SK-N-SH (cell line): ENCODE data around the gene GAS7. TPM values are rescaled to one million over a fixed set of nuclear protein-coding genes. Genes with fewer than 3 reads are reported as not detected.

Experiments used
- CTCF ChIA-PET: fragments of 300-600, 350-600 bp; formaldehyde crosslinking; extraction: SDS; loops from one replicate; lab custom pipeline; 2021; lab: Yijun Ruan, JAX
- POLR2A ChIA-PET: fragments of 350-600 bp; sonication (Branson Sonifier 250); formaldehyde crosslinking; extraction: SDS; loops from one replicate; lab custom pipeline; 2020; ENCODE audit warnings: antibody characterized with exemption, inconsistent platforms; lab: Yijun Ruan, JAX
- DNase-seq: peaks from one replicate; pipeline ENCODE4 v3.0.0; 2012
- H2AFZ ChIP-seq: fragments of 200-600 bp; sonication (generic); 2 replicates; pipeline ENCODE4 v1.8.1; 2016; ENCODE audit warnings: antibody characterized with exemption, mild to moderate bottlenecking, low read depth
- H3F3A ChIP-seq: fragments of 200-600 bp; sonication (generic); replicated peaks from 2 replicates; pipeline ENCODE3; 2016; ENCODE audit warnings: antibody characterized with exemption, mild to moderate bottlenecking; ENCODE audit not compliant: insufficient read depth
- H3K27ac ChIP-seq, 2 experiments: fragments of 200-500 bp in 1 of 2; fragments of 200-600 bp in 1 of 2; sonication (Bioruptor generic) in 1 of 2; sonication (generic), shearing (Covaris generic) in 1 of 2; 2 replicates each; pipeline versions ENCODE4 v1.5.1 to v1.6.1; 2014 to 2016; ENCODE audit warnings: low read depth in 2 of 2, inconsistent platforms in 1 of 2, low read length in 1 of 2, mild to moderate bottlenecking in 1 of 2, mixed read lengths in 1 of 2
- H3K27me3 ChIP-seq: fragments of 200-600 bp; sonication (generic), shearing (Covaris generic); 2 replicates; pipeline ENCODE4 v1.6.1; 2016; ENCODE audit warnings: mixed run types; ENCODE audit not compliant: insufficient read depth
- H3K36me3 ChIP-seq, 2 experiments: fragments of 200-500 bp in 1 of 2; fragments of 200-600 bp in 1 of 2; sonication (Bioruptor generic) in 1 of 2; sonication (generic) in 1 of 2; replicated peaks in 1 of 2; 2 replicates each; pipeline versions ENCODE3 to v1.5.1; 2014 to 2016; ENCODE audit warnings: low read length in 1 of 2, mild to moderate bottlenecking in 1 of 2; ENCODE audit not compliant: insufficient read depth in 2 of 2, control insufficient read depth in 1 of 2
- H3K4me1 ChIP-seq, 2 experiments: fragments of 200-500 bp in 1 of 2; fragments of 200-600 bp in 1 of 2; sonication (Bioruptor generic) in 1 of 2; sonication (generic), shearing (Covaris generic) in 1 of 2; 2 replicates each; pipeline versions ENCODE4 v1.5.1 to v1.6.1; 2014 to 2016; ENCODE audit warnings: low read depth in 1 of 2, low read length in 1 of 2, mixed run types in 1 of 2; ENCODE audit not compliant: insufficient read depth in 2 of 2, control insufficient read depth in 1 of 2
- H3K4me2 ChIP-seq: fragments of 200-600 bp; sonication (generic), shearing (Covaris generic); 2 replicates; pipeline ENCODE4 v1.6.1; 2017; ENCODE audit warnings: mixed run types
- H3K4me3 ChIP-seq, 2 experiments: fragments of 200-500 bp in 1 of 2; fragments of 200-600 bp in 1 of 2; sonication (Bioruptor generic) in 1 of 2; sonication (generic), shearing (Covaris generic) in 1 of 2; 2 replicates each; pipeline versions ENCODE4 v1.5.1 to v1.8.1; 2014 to 2016; ENCODE audit warnings: low read depth in 2 of 2, inconsistent platforms in 1 of 2, low read length in 1 of 2, mild to moderate bottlenecking in 1 of 2, mixed read lengths in 1 of 2, moderate library complexity in 1 of 2
- H3K79me2 ChIP-seq: fragments of 200-600 bp; sonication (generic); 2 replicates; pipeline ENCODE4 v1.8.1; 2017; ENCODE audit warnings: mild to moderate bottlenecking; ENCODE audit not compliant: insufficient read depth
- H3K9ac ChIP-seq: fragments of 200-600 bp; sonication (generic); 2 replicates; pipeline ENCODE4 v1.6.1; 2017; ENCODE audit warnings: mixed run types
- H3K9me2 ChIP-seq: fragments of 200-600 bp; sonication (generic); 2 replicates; pipeline ENCODE4 v1.6.1; 2017; ENCODE audit warnings: mixed run types
- H3K9me3 ChIP-seq: fragments of 200-600 bp; sonication (generic); 2 replicates; pipeline ENCODE4 v1.6.1; 2017; ENCODE audit warnings: mixed run types, mild to moderate bottlenecking, moderate library complexity
- H4K20me1 ChIP-seq: fragments of 200-600 bp; sonication (generic); 2 replicates; pipeline ENCODE4 v1.6.1; 2017; ENCODE audit warnings: mild to moderate bottlenecking, mixed run types; ENCODE audit not compliant: insufficient read depth
- CHD2 ChIP-seq: fragments of 150-350 bp; IDR thresholded peaks from 2 replicates; pipeline ENCODE4 v1.6.1; 2018; ENCODE audit warnings: low read length; ENCODE audit not compliant: partially characterized antibody
- CTCF ChIP-seq: fragments of 200-600 bp; sonication (generic); IDR thresholded peaks from 2 replicates; pipeline ENCODE4 v1.6.1; 2017; ENCODE audit warnings: antibody characterized with exemption, mild to moderate bottlenecking, moderate library complexity
- EZH2phosphoT487 ChIP-seq: fragments of 200-600 bp; sonication (generic); IDR thresholded peaks from 2 replicates; pipeline ENCODE4 v1.6.1; 2017; ENCODE audit warnings: low read depth, mixed run types, mild to moderate bottlenecking, antibody characterized with exemption, moderate library complexity, borderline replicate concordance
- FOSL2 ChIP-seq: IDR thresholded peaks from 2 replicates; pipeline ENCODE4 v1.4.0; 2012; ENCODE audit warnings: low read depth, mild to moderate bottlenecking, moderate library complexity, borderline replicate concordance
- FOXJ3 ChIP-seq: sonication (generic); formaldehyde crosslinking; IDR thresholded peaks from 2 replicates; pipeline ENCODE4 v1.5.1; 2020; ENCODE audit warnings: mild to moderate bottlenecking, missing genetic modification reagents
- GABPA ChIP-seq: IDR thresholded peaks from 2 replicates; pipeline ENCODE4 v1.4.0; 2012; ENCODE audit warnings: low read depth, mild to moderate bottlenecking
- IRF3 ChIP-seq: fragments of 150-350 bp; IDR thresholded peaks from 2 replicates; pipeline ENCODE4 v1.6.1; 2016; ENCODE audit warnings: mild to moderate bottlenecking, low read depth, low read length
- JUND ChIP-seq: IDR thresholded peaks from 2 replicates; pipeline ENCODE4 v1.4.0; 2012
- MEF2A ChIP-seq: IDR thresholded peaks from 2 replicates; pipeline ENCODE4 v1.4.0; 2012; ENCODE audit warnings: low read depth, borderline replicate concordance
- MXI1 ChIP-seq: IDR thresholded peaks from 2 replicates; pipeline ENCODE4 v1.6.1; 2012; ENCODE audit warnings: mild to moderate bottlenecking, low read depth, low read length, improper control_type of control experiment
- NFIC ChIP-seq: IDR thresholded peaks from 2 replicates; pipeline ENCODE4 v1.4.0; 2012; ENCODE audit warnings: borderline replicate concordance
- PBX3 ChIP-seq: IDR thresholded peaks from 2 replicates; pipeline ENCODE4; 2012
- RCOR1 ChIP-seq: fragments of 150-350 bp; IDR thresholded peaks from 2 replicates; pipeline ENCODE4 v1.6.1; 2017; ENCODE audit warnings: antibody characterized with exemption, low read length
- RFX5 ChIP-seq: IDR thresholded peaks from 2 replicates; pipeline ENCODE4 v1.6.1; 2012; ENCODE audit warnings: mild to moderate bottlenecking, improper control_type of control experiment, low read length
- SIN3A ChIP-seq: IDR thresholded peaks from 2 replicates; pipeline ENCODE4 v1.6.1; 2012; ENCODE audit warnings: low read depth, mild to moderate bottlenecking, low read length, moderate library complexity, borderline replicate concordance
- TEAD4 ChIP-seq: IDR thresholded peaks from 2 replicates; pipeline ENCODE4 v1.4.0; 2012; ENCODE audit warnings: mild to moderate bottlenecking, borderline replicate concordance; ENCODE audit not compliant: insufficient read depth
- USF1 ChIP-seq: IDR thresholded peaks from 2 replicates; pipeline ENCODE4 v1.4.0; 2012; ENCODE audit warnings: low read depth, borderline replicate concordance
- USF2 ChIP-seq: fragments of 150-350 bp; IDR thresholded peaks from 2 replicates; pipeline ENCODE4 v1.6.1; 2017; ENCODE audit warnings: antibody characterized with exemption, low read length, low read depth, borderline replicate concordance
- ZBTB33 ChIP-seq: IDR thresholded peaks from 2 replicates; pipeline ENCODE4 v1.4.0; 2012; ENCODE audit warnings: low read depth, borderline replicate concordance
- WGBS: methylation state at CpG from one replicate; pipeline ENCODE4 v1.1.6; 2017; ENCODE audit warnings: low lambda C conversion rate; 5-methylcytosine and 5-hydroxymethylcytosine counted together
- polyA plus RNA-seq, 3 experiments: library from polyadenylated mRNA; depleted of rRNA; stranded (reverse); fragments of >200 nt; gene quantifications; 2 replicates each; pipeline ENCODE4 v1.2.3, GENCODE V29; 2012

GAS7 gene
- polyA plus RNA-seq, 1 of the 3 experiments (the other 2 are of a cell fraction) = 0.12 TPM

GRCh38 chr17:9878356-9878755, 320.1 kb downstream of the GAS7 start:
- Histone ChIP-seq H3K79me2 (no peaks in the 10 kb centered on the region), H3F3A (no peaks in the 10 kb centered on the region), H2AFZ (no peak overlapping the region), H3K9me3 (peaks cover 6% of the 10 kb centered on the region; the same call in 1 of the 2 replicates), H3K4me1 (no peaks in the 10 kb centered on the region), H3K27me3 (no peaks in the 10 kb centered on the region; the same call in 1 of the 2 replicates)
- CTCF ChIA-PET = no interaction called here
- no peak for TF ChIP-seq MXI1
- TF ChIP-seq NFIC = no peak
- TF ChIP-seq RFX5 = no peak
- no peak for TF ChIP-seq CTCF
- TF ChIP-seq CHD2 = no peak
- TF ChIP-seq GABPA = no peak
- no peak for TF ChIP-seq USF2
- TF ChIP-seq JUND = no peak
- TF ChIP-seq, all 33 proteins: peak for 0
- no peaks in the 10 kb centered on the region for H3K36me3 ChIP-seq
- H4K20me1 ChIP-seq = no peaks in the 10 kb centered on the region
- POLR2A ChIA-PET = no interaction called here
- H3K9me2 ChIP-seq = no peaks in the 10 kb centered on the region
- no peak overlapping the region for H3K4me2 ChIP-seq
- H3K9ac ChIP-seq = no peak overlapping the region
- H3K27ac ChIP-seq = no peak overlapping the region
- whole genome bisulfite sequencing = 12% methylated on average over 3 of the region's 3 CpGs
- H3K4me3 ChIP-seq = no peak overlapping the region
- DNase-seq = no peak

- Histone ChIP-seq H3K4me2 (no peak overlapping the region), H3K9me3 (no peaks in the 10 kb centered on the region), H3K36me3 (no peaks in the 10 kb centered on the region), H3K27me3 (no peaks in the 10 kb centered on the region; the same call in 1 of the 2 replicates), H3K4me1 (no peaks in the 10 kb centered on the region), H3K4me3 (no peak overlapping the region), H4K20me1 (no peaks in the 10 kb centered on the region), H3K79me2 (no peaks in the 10 kb centered on the region), H2AFZ (no peak overlapping the region), H3F3A (no peaks in the 10 kb centered on the region), H3K27ac (no peak overlapping the region), H3K9me2 (no peaks in the 10 kb centered on the region), H3K9ac (no peak overlapping the region)
- WGBS = 11% methylated on average over 3 of the region's 3 CpGs
- DNase-seq = no peak
- CTCF ChIA-PET = no interaction called here
- POLR2A ChIA-PET = no interaction called here
- TF ChIP-seq MEF2A (no peak), FOSL2 (no peak), ZBTB33 (no peak), IRF3 (no peak), PBX3 (no peak), CHD2 (no peak), USF1 (no peak), TEAD4 (no peak), FOXJ3 (CRISPR knock-in tag) (no peak), EZH2phosphoT487 (no peak), JUND (no peak), RCOR1 (no peak), RFX5 (no peak), SIN3A (no peak)
Observed at GRCh38 chr17:9875441-9875840, 323.0 kb downstream of the GAS7 start.
